K562 (cell line): ENCODE measurements around the gene KLHL22. TPM values are rescaled to one million over a fixed set of nuclear protein-coding genes. Genes with fewer than 3 reads are reported as not detected.

Experiments
- HMG20B ChIP-seq: fragments of 250-450 bp; sonication (Bioruptor Pico); IDR thresholded peaks from 2 replicates; pipeline ENCODE4 v1.5.0; 2021; ENCODE audit warnings: mild to moderate bottlenecking
- KLF6 ChIP-seq: fragments of 250-450 bp; sonication (Bioruptor Pico); IDR thresholded peaks from 2 replicates; pipeline ENCODE4 v1.4.0; 2020; ENCODE audit warnings: mild to moderate bottlenecking, moderate library complexity, borderline replicate concordance
- MAZ ChIP-seq, 2 experiments: fragments of 450-650 bp in 1 of 2; sonication (generic) in 1 of 2; formaldehyde crosslinking; IDR thresholded peaks in 1 of 2; conservative IDR thresholded peaks in 1 of 2; 2 replicates each; pipeline versions ENCODE4 v1.4.0 to v1.5.0; 2020; ENCODE audit warnings: mild to moderate bottlenecking in 1 of 2, missing genetic modification reagents in 1 of 2
- MIER1 ChIP-seq: fragments of 450-650 bp; IDR thresholded peaks from 2 replicates; pipeline ENCODE4 v1.6.1; 2016; ENCODE audit warnings: antibody characterized with exemption, mild to moderate bottlenecking, low read depth
- POLR2AphosphoS5 ChIP-seq: IDR thresholded peaks from 2 replicates; pipeline ENCODE4 v1.6.1; 2011; ENCODE audit warnings: mild to moderate bottlenecking, low read depth, low read length, moderate library complexity; ENCODE audit not compliant: control insufficient read depth, insufficient read depth
- SPI1 ChIP-seq: IDR thresholded peaks from 2 replicates; pipeline ENCODE4 v1.6.1; 2011; ENCODE audit warnings: low read depth, low read length, control low read depth, borderline replicate concordance
- SUPT5H ChIP-seq: fragments of 450-650 bp; IDR thresholded peaks from 2 replicates; pipeline ENCODE4 v1.6.1; 2016
- TBP ChIP-seq: optimal IDR thresholded peaks from 2 replicates; pipeline ENCODE3; 2011; ENCODE audit warnings: low read depth, low read length, improper control_type of control experiment
- ZC3H8 ChIP-seq: fragments of 450-650 bp; IDR thresholded peaks from 2 replicates; pipeline ENCODE4 v1.6.1; 2017
- ZKSCAN1 ChIP-seq: fragments of 150-350 bp; IDR thresholded peaks from 2 replicates; pipeline ENCODE4 v1.6.1; 2016; ENCODE audit warnings: low read depth, low read length
- ZNF239 ChIP-seq: fragments of 250-450 bp; sonication (Bioruptor Pico); IDR thresholded peaks from 2 replicates; pipeline ENCODE4 v1.4.0; 2020; ENCODE audit warnings: mild to moderate bottlenecking
- ZNF316 ChIP-seq: fragments of 450-650 bp; IDR thresholded peaks from 2 replicates; pipeline ENCODE4 v1.6.1; 2016
- polyA plus RNA-seq, 8 experiments: library from polyadenylated mRNA; depleted of rRNA in 4 of 8; stranded (reverse) in 5 of 8; unstranded in 3 of 8; fragments of >200 nt; fragmentation: Nextera tagmentation in 2 of 8; fragmentation: Illumina TruSeq in 1 of 8; extraction: Ambion mirVana in 2 of 8; extraction: Trizol in 1 of 8; gene quantifications; 2 replicates each; pipeline versions ENCODE4 v1.2.1 to v1.2.3, GENCODE V29; 2011 to 2014; ENCODE audit warnings: inconsistent platforms in 1 of 8, missing spikeins in 1 of 8
- total RNA-seq, 7 experiments: library from RNA; depleted of rRNA in 6 of 7; stranded (reverse); fragments of >200 nt in 6 of 7; fragmentation: Illumina TruSeq in 2 of 7; extraction: Trizol in 2 of 7; gene quantifications; 2 replicates each; pipeline versions ENCODE4 v1.2.1 to v1.2.3, GENCODE V29; 2011 to 2021; ENCODE audit warnings: low replicate concordance in 1 of 7
- TF ChIP-seq, protein P1 (sequence below): IDR thresholded peaks from 2 replicates; pipeline ENCODE4 v1.6.1; 2014; ENCODE audit warnings: antibody characterized with exemption
- TF ChIP-seq, protein P2 (sequence below), 2 experiments: fragments of 450-650 bp in 1 of 2; sonication (generic) in 1 of 2; formaldehyde crosslinking; conservative IDR thresholded peaks; 2 replicates each; pipeline versions ENCODE4 v1.4.0 to v1.8.1; 2020 to 2022; ENCODE audit warnings: mild to moderate bottlenecking in 1 of 2, missing genetic modification reagents in 1 of 2
- TF ChIP-seq, protein P3 (sequence below), 3 experiments: fragments of 200-800 bp in 1 of 3; sonication (Bioruptor generic) in 1 of 3; sonication (generic) in 1 of 3; formaldehyde crosslinking in 1 of 3; IDR thresholded peaks; 2 replicates each; pipeline versions ENCODE4 v1.6.1 to v1.8.0; 2016 to 2022; ENCODE audit warnings: mild to moderate bottlenecking in 2 of 3, missing compliant biosample characterization in 2 of 3, missing genetic modification characterization in 2 of 3, missing genetic modification reagents in 1 of 3
- TF ChIP-seq, protein P4 (sequence below): fragments of 250-450 bp; sonication (Bioruptor Pico); IDR thresholded peaks from 2 replicates; pipeline ENCODE4 v1.8.0; 2021; ENCODE audit warnings: moderate library complexity, mild to moderate bottlenecking, inconsistent platforms
- TF ChIP-seq, protein P5 (sequence below): sonication (generic); formaldehyde crosslinking; IDR thresholded peaks from 2 replicates; pipeline ENCODE4 v1.8.0; 2022; ENCODE audit warnings: missing genetic modification reagents, mild to moderate bottlenecking, borderline replicate concordance
- TF ChIP-seq, protein P6 (sequence below): sonication (generic); formaldehyde crosslinking; IDR thresholded peaks from 2 replicates; pipeline ENCODE4 v1.8.1; 2022; ENCODE audit warnings: missing genetic modification reagents
- TF ChIP-seq, protein P7 (sequence below): fragments of 250-450 bp; sonication (Bioruptor Pico); IDR thresholded peaks from 2 replicates; pipeline ENCODE4 v1.8.0; 2022; ENCODE audit warnings: moderate library complexity, mild to moderate bottlenecking, inconsistent platforms

The KLHL22 gene
- total and polyA plus RNA-seq, 9 of the 15 experiments (the other 6 are each of a cell fraction or from before 2014, with no cell fraction given), result 1.3 to 25.6 (median 15.2) TPM

DNA sequence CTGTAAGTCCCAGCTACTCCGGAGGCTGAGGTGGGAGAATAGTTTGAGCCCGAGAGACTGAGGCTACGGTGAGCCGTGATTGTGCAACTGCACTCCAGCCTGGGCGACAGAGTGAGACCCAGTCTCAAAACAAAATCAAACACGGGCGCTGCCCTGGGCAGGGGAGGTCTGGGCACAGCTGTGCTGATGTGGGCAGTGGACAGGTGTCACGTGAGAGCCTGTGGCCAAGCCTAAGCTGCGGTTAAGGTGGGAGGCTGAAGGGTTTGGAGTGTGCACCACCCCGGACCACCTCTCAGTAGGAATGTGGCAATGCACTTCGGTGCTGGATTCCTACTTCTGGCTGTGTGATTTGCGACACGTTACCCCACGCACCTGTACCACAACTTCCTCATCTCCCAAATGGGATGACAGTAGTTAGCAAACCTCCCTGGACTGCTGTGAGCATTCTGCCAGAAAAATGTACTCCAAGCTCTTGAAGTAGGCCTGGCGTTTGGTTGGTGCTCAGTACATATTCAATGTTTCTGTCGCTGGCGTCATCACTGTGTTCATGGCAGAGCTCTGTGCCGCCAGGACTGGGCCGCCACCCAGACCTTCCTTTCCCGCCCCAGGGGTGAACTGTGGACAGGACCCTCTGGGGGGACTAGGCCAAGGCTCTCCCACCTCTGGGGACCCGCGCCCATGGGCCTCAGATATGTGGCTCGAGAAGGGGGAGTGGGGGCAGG lies 102.5 kb downstream of the KLHL22 start (continued):
- peak; percentile 19; the same call in 1 of the 2 replicates for TF ChIP-seq KLF6
- no peak for TF ChIP-seq MIER1
- TF ChIP-seq, protein P1, sequence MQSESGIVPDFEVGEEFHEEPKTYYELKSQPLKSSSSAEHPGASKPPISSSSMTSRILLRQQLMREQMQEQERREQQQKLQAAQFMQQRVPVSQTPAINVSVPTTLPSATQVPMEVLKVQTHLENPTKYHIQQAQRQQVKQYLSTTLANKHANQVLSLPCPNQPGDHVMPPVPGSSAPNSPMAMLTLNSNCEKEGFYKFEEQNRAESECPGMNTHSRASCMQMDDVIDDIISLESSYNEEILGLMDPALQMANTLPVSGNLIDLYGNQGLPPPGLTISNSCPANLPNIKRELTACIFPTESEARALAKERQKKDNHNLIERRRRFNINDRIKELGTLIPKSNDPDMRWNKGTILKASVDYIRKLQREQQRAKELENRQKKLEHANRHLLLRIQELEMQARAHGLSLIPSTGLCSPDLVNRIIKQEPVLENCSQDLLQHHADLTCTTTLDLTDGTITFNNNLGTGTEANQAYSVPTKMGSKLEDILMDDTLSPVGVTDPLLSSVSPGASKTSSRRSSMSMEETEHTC, result no peak
- TF ChIP-seq ZNF316, result no peak
- TF ChIP-seq, protein P2, sequence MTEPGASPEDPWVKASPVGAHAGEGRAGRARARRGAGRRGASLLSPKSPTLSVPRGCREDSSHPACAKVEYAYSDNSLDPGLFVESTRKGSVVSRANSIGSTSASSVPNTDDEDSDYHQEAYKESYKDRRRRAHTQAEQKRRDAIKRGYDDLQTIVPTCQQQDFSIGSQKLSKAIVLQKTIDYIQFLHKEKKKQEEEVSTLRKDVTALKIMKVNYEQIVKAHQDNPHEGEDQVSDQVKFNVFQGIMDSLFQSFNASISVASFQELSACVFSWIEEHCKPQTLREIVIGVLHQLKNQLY (CRISPR knock-in tag; conservative IDR thresholded peaks at IDR 0.05), result 0 out of 4 replicates have a peak, but pooled peaks of 1 of the 2 experiments have one; percentile 34
- TF ChIP-seq ZC3H8, result no peak
- TF ChIP-seq, protein P3, sequence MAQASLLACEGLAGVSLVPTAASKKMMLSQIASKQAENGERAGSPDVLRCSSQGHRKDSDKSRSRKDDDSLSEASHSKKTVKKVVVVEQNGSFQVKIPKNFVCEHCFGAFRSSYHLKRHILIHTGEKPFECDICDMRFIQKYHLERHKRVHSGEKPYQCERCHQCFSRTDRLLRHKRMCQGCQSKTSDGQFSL (CRISPR knock-in tag; IDR thresholded peaks at IDR 0.05), result no peak
- TF ChIP-seq, protein P3 (tag; IDR thresholded peaks at IDR 0.05), result peak in 1 of 2 experiments; percentile 69; a peak in 1 of 4 replicates
- no peak for TF ChIP-seq SUPT5H
- TF ChIP-seq, protein P4, sequence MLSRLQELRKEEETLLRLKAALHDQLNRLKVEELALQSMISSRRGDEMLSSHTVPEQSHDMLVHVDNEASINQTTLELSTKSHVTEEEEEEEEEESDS, result no peak
- TF ChIP-seq ZKSCAN1, result no peak; the same call in none of the 2 replicates
- TF ChIP-seq MAZ (CRISPR knock-in tag; conservative IDR thresholded peaks at IDR 0.05 in 1 of 2, IDR thresholded peaks at IDR 0.05 in 1 of 2), result no peak
- TF ChIP-seq, protein P5, sequence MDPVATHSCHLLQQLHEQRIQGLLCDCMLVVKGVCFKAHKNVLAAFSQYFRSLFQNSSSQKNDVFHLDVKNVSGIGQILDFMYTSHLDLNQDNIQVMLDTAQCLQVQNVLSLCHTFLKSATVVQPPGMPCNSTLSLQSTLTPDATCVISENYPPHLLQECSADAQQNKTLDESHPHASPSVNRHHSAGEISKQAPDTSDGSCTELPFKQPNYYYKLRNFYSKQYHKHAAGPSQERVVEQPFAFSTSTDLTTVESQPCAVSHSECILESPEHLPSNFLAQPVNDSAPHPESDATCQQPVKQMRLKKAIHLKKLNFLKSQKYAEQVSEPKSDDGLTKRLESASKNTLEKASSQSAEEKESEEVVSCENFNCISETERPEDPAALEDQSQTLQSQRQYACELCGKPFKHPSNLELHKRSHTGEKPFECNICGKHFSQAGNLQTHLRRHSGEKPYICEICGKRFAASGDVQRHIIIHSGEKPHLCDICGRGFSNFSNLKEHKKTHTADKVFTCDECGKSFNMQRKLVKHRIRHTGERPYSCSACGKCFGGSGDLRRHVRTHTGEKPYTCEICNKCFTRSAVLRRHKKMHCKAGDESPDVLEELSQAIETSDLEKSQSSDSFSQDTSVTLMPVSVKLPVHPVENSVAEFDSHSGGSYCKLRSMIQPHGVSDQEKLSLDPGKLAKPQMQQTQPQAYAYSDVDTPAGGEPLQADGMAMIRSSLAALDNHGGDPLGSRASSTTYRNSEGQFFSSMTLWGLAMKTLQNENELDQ (CRISPR knock-in tag), result no peak
- TF ChIP-seq, protein P6, sequence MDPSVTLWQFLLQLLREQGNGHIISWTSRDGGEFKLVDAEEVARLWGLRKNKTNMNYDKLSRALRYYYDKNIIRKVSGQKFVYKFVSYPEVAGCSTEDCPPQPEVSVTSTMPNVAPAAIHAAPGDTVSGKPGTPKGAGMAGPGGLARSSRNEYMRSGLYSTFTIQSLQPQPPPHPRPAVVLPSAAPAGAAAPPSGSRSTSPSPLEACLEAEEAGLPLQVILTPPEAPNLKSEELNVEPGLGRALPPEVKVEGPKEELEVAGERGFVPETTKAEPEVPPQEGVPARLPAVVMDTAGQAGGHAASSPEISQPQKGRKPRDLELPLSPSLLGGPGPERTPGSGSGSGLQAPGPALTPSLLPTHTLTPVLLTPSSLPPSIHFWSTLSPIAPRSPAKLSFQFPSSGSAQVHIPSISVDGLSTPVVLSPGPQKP (CRISPR knock-in tag), result no peak
- TF ChIP-seq TBP, result no peak
- no peak for TF ChIP-seq HMG20B (CRISPR knock-in tag)
- TF ChIP-seq POLR2AphosphoS5, result no peak
- TF ChIP-seq ZNF239 (CRISPR knock-in tag), result no peak
- TF ChIP-seq, protein P7, sequence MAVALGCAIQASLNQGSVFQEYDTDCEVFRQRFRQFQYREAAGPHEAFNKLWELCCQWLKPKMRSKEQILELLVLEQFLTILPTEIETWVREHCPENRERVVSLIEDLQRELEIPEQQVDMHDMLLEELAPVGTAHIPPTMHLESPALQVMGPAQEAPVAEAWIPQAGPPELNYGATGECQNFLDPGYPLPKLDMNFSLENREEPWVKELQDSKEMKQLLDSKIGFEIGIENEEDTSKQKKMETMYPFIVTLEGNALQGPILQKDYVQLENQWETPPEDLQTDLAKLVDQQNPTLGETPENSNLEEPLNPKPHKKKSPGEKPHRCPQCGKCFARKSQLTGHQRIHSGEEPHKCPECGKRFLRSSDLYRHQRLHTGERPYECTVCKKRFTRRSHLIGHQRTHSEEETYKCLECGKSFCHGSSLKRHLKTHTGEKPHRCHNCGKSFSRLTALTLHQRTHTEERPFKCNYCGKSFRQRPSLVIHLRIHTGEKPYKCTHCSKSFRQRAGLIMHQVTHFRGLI (CRISPR knock-in tag), result peak; percentile 43; the same call in 1 of the 2 replicates
- TF ChIP-seq SPI1, result no peak
